GM18511 (cell line): ENCODE data around the gene ADAM33.

Experiments
- ATAC-seq: cut with Tn5 transposase; IDR thresholded peaks from one replicate; pipeline ENCODE4 v1.9.1; 2021; ENCODE audit warnings: mild to moderate bottlenecking, moderate library complexity; ENCODE audit not compliant: unreplicated experiment

Gene ADAM33

GRCh38 chr20:3691306-3691705, 9.5 kb upstream of the ADAM33 start:
- no peak for ATAC-seq

GRCh38 chr20:3690413-3690812, 8.6 kb upstream of the ADAM33 start:
- ATAC-seq, result no peak

- no peak for ATAC-seq
Observed at GRCh38 chr20:3689978-3690377, 8.2 kb upstream of the ADAM33 start.

GRCh38 chr20:3687655-3688054, 5.8 kb upstream of the ADAM33 start:
- ATAC-seq, result no peak

- no peak for ATAC-seq
Observed at GRCh38 chr20:3686867-3687321, 5.1 kb upstream of the ADAM33 start.

GRCh38 chr20:3686421-3686820, 4.6 kb upstream of the ADAM33 start:
- ATAC-seq, result no peak

GRCh38 chr20:3685341-3685740, 3.5 kb upstream of the ADAM33 start:
- no peak for ATAC-seq

GRCh38 chr20:3681352-3681930, 369 bp downstream of the ADAM33 start:
- ATAC-seq, result no peak

GRCh38 chr20:3680701-3681351, 984 bp downstream of the ADAM33 start:
- ATAC-seq, result no peak

GRCh38 chr20:3679749-3680700, 1.8 kb downstream of the ADAM33 start:
- no peak for ATAC-seq

GRCh38 chr20:3678856-3679720, 2.7 kb downstream of the ADAM33 start:
- no peak for ATAC-seq

- no peak for ATAC-seq
Observed at GRCh38 chr20:3678198-3678597, 3.6 kb downstream of the ADAM33 start.

GRCh38 chr20:3677733-3678132, 4.1 kb downstream of the ADAM33 start:
- ATAC-seq, result no peak

GRCh38 chr20:3674995-3675900, 6.6 kb downstream of the ADAM33 start:
- ATAC-seq, result no peak

- ATAC-seq, result no peak
Observed at GRCh38 chr20:3674447-3674846, 7.4 kb downstream of the ADAM33 start.

GRCh38 chr20:3673221-3674070, 8.4 kb downstream of the ADAM33 start:
- no peak for ATAC-seq

- no peak for ATAC-seq
Observed at GRCh38 chr20:3672547-3673171, 9.2 kb downstream of the ADAM33 start.

- no peak for ATAC-seq
Observed at GRCh38 chr20:3671986-3672546, 9.7 kb downstream of the ADAM33 start.
